K562 (cell line): ENCODE data around the gene MAN2A1. TPM values are rescaled to one million over a fixed set of nuclear protein-coding genes. Genes with fewer than 3 reads are reported as not detected.

Source experiments
- ATAC-seq: fragments of 200-7000 bp; cut with Tn5 transposase; 3 replicates; pipeline ENCODE4 v1.9.1; 2020; ENCODE audit warnings: moderate library complexity
- BruUV-seq: library from RNA; stranded (reverse); fragments of 400-500 nt; replicated peaks from 2 replicates; lab custom pipeline; 2021; lab: Mats Ljungman, UMichigan
- CTCF ChIA-PET: fragments of 300-600 bp; formaldehyde crosslinking; extraction: SDS; loops from one replicate; lab custom pipeline; 2021; ENCODE audit warnings: low intra/inter-chr PET ratio; lab: Yijun Ruan, JAX
- POLR2A ChIA-PET: fragments of 300-600, 350-650 bp; sonication (Branson Sonifier 250); formaldehyde crosslinking; extraction: SDS; loops from one replicate; lab custom pipeline; 2021; ENCODE audit warnings: antibody characterized with exemption, inconsistent platforms; lab: Yijun Ruan, JAX
- DNase-seq, 4 experiments: peaks; one replicate each; pipeline versions ENCODE4 v3.0.0 to v3.0.0-alpha.2; 2011 to 2018; ENCODE audit warnings: low spot score in 3 of 4, mixed read lengths in 3 of 4; ENCODE audit errors: extremely low read depth in 1 of 4
- FAIRE-seq: peaks from 2 replicates; lab custom pipeline; 2011; peaks lifted over from hg19 to GRCh38; lab: Jason Lieb, UNC
- H2AFZ ChIP-seq: 2 replicates; pipeline ENCODE4 v1.6.0; 2011; ENCODE audit warnings: low read depth, low read length, control low read depth, inconsistent platforms
- H3K27ac ChIP-seq: fragments of 200-600 bp; 3 replicates; pipeline ENCODE4 v1.8.0; 2011; ENCODE audit warnings: low read depth, mild to moderate bottlenecking, control low read depth, inconsistent platforms, low read length, moderate library complexity, mixed read lengths; ENCODE audit errors: extremely low read depth
- H3K27me3 ChIP-seq, 2 experiments: fragments of 300-600 bp in 1 of 2; 2 replicates in 1 of 2; 3 replicates in 1 of 2; pipeline versions ENCODE4 v1.6.0 to v1.8.0; 2011; ENCODE audit warnings: inconsistent platforms in 2 of 2, low read length in 2 of 2, mild to moderate bottlenecking in 1 of 2, mixed read lengths in 1 of 2, moderate library complexity in 1 of 2; ENCODE audit not compliant: control insufficient read depth in 2 of 2, insufficient read depth in 2 of 2
- H3K36me3 ChIP-seq: fragments of 300-600 bp; 3 replicates; pipeline ENCODE4 v1.8.0; 2011; ENCODE audit warnings: mild to moderate bottlenecking, low read length, inconsistent platforms; ENCODE audit not compliant: control insufficient read depth, insufficient read depth
- H3K4me1 ChIP-seq, 2 experiments: fragments of 200-600 bp in 1 of 2; replicated peaks in 1 of 2; 2 replicates in 1 of 2; 3 replicates in 1 of 2; pipeline versions ENCODE4 v1.5.1 to v1.8.0; 2011; ENCODE audit warnings: inconsistent platforms in 2 of 2, low read length in 2 of 2, mild to moderate bottlenecking in 1 of 2, mixed read lengths in 1 of 2, moderate library complexity in 1 of 2; ENCODE audit not compliant: control insufficient read depth in 2 of 2, insufficient read depth in 2 of 2
- H3K4me2 ChIP-seq: 2 replicates; pipeline ENCODE4 v1.6.1; 2011; ENCODE audit warnings: low read length, control low read depth, inconsistent platforms, mixed read lengths; ENCODE audit not compliant: insufficient read depth
- H3K4me3 ChIP-seq: fragments of 200-600 bp; sonication (generic), shearing (Covaris generic); 2 replicates; pipeline ENCODE4 v1.5.1; 2016; ENCODE audit warnings: control low read depth, inconsistent platforms
- H3K79me2 ChIP-seq: fragments of 200-600 bp; 3 replicates; pipeline ENCODE4 v1.8.0; 2011; ENCODE audit warnings: low read length, inconsistent platforms; ENCODE audit not compliant: control insufficient read depth, insufficient read depth
- H3K9ac ChIP-seq, 2 experiments: 2 replicates each; pipeline versions ENCODE4 v1.6.0 to v1.6.1; 2011; ENCODE audit warnings: low read depth in 2 of 2, low read length in 2 of 2, control low read depth in 1 of 2, inconsistent platforms in 1 of 2, mild to moderate bottlenecking in 1 of 2, mixed read lengths in 1 of 2; ENCODE audit not compliant: insufficient read depth in 1 of 2
- H3K9me1 ChIP-seq: one replicate; pipeline ENCODE4 v1.6.0; 2011; ENCODE audit warnings: inconsistent platforms, mild to moderate bottlenecking, low read length, moderate library complexity; ENCODE audit not compliant: control insufficient read depth, insufficient read depth
- H3K9me3 ChIP-seq: replicated peaks from 2 replicates; pipeline ENCODE4 v1.5.1; 2011; ENCODE audit warnings: low read depth, low read length, inconsistent platforms; ENCODE audit not compliant: control insufficient read depth, insufficient read depth
- H4K20me1 ChIP-seq: replicated peaks from 2 replicates; pipeline ENCODE4 v1.6.1; 2011; ENCODE audit warnings: low read length, inconsistent platforms, mixed read lengths; ENCODE audit not compliant: control insufficient read depth, insufficient read depth
- CHD4 ChIP-seq: fragments of 200-600 bp; sonication (generic); IDR thresholded peaks from 3 replicates; pipeline ENCODE4 v1.6.1; 2012; ENCODE audit warnings: low read depth, mild to moderate bottlenecking, mixed read lengths, low read length, inconsistent platforms; ENCODE audit not compliant: insufficient read depth, insufficient replicate concordance, poor library complexity, severe bottlenecking
- CREBBP ChIP-seq: IDR thresholded peaks from one replicate; pipeline ENCODE4 v1.6.1; 2012; ENCODE audit warnings: low read depth, mild to moderate bottlenecking, control low read depth, inconsistent platforms, low read length
- DPF2 ChIP-seq: fragments of 450-650 bp; IDR thresholded peaks from 2 replicates; pipeline ENCODE4 v1.6.1; 2016
- E2F5 ChIP-seq: sonication (generic); formaldehyde crosslinking; IDR thresholded peaks from 2 replicates; pipeline ENCODE4 v1.8.0; 2022; ENCODE audit warnings: mild to moderate bottlenecking, missing genetic modification reagents
- FUS ChIP-seq: fragments of 200-400 bp; formaldehyde crosslinking; optimal IDR thresholded peaks from 2 replicates; pipeline ENCODE3; 2017; ENCODE audit warnings: low read depth, low read length
- NFE2 ChIP-seq: IDR thresholded peaks from 2 replicates; pipeline ENCODE4 v1.6.1; 2014; ENCODE audit warnings: antibody characterized with exemption, low read depth
- NFRKB ChIP-seq: fragments of 450-650 bp; IDR thresholded peaks from 2 replicates; pipeline ENCODE4 v1.6.1; 2016; ENCODE audit warnings: low read depth
- SMARCC2 ChIP-seq: fragments of 450-650 bp; IDR thresholded peaks from 2 replicates; pipeline ENCODE4 v1.6.1; 2017; ENCODE audit warnings: antibody characterized with exemption, moderate library complexity, mild to moderate bottlenecking, low read depth
- YBX1 ChIP-seq: fragments of 450-650 bp; IDR thresholded peaks from 2 replicates; pipeline ENCODE4 v1.7.1; 2016; ENCODE audit warnings: mild to moderate bottlenecking
- ZFPM2 ChIP-seq: fragments of 250-450 bp; sonication (Bioruptor Pico); IDR thresholded peaks from 2 replicates; pipeline ENCODE4 v1.5.1; 2022; ENCODE audit warnings: mild to moderate bottlenecking
- WGBS: fragments of 100-300 bp; shearing (Covaris generic); methylation state at CpG from one replicate; pipeline ENCODE4 v1.1.6; 2016; ENCODE audit warnings: low coverage, mixed read lengths; ENCODE audit not compliant: insufficient coverage; ENCODE audit errors: missing lambda C conversion rate; 5-methylcytosine and 5-hydroxymethylcytosine counted together
- in situ Hi-C: fragments of 300-500 bp; cut with MboI; formaldehyde crosslinking; loops from 4 replicates; pipeline ENCODE4 v1.15.0; 2018; ENCODE audit warnings: inconsistent platforms, mixed read lengths
- intact Hi-C: fragments of 100-400 bp; cut with micrococcal nuclease; formaldehyde crosslinking; loops from 2 replicates; pipeline ENCODE4 v1.14.2; 2022
- polyA plus RNA-seq, 8 experiments: library from polyadenylated mRNA; depleted of rRNA in 4 of 8; stranded (reverse) in 5 of 8; unstranded in 3 of 8; fragments of >200 nt; fragmentation: Nextera tagmentation in 2 of 8; fragmentation: Illumina TruSeq in 1 of 8; extraction: Ambion mirVana in 2 of 8; extraction: Trizol in 1 of 8; gene quantifications; 2 replicates each; pipeline versions ENCODE4 v1.2.1 to v1.2.3, GENCODE V29; 2011 to 2014; ENCODE audit warnings: inconsistent platforms in 1 of 8, missing spikeins in 1 of 8
- total RNA-seq, 7 experiments: library from RNA; depleted of rRNA in 6 of 7; stranded (reverse); fragments of >200 nt in 6 of 7; fragmentation: Illumina TruSeq in 2 of 7; extraction: Trizol in 2 of 7; gene quantifications; 2 replicates each; pipeline versions ENCODE4 v1.2.1 to v1.2.3, GENCODE V29; 2011 to 2021; ENCODE audit warnings: low replicate concordance in 1 of 7

The MAN2A1 gene
- total and polyA plus RNA-seq, 9 of the 15 experiments (the other 6 are each of a cell fraction or from before 2014, with no cell fraction given): 5.2 to 32.0 (median 19.8) TPM

GRCh38 chr5:109868737-109869136 lies 179.0 kb downstream of the MAN2A1 start:
- WGBS: 59% methylated on average over 2 of the region's 2 CpGs
- ChIA-PET POLR2A (no interaction called here), CTCF (interaction anchor here (0.7 kb wide), 1 partner anchor 50 kb away, joined by 3 read pairs; no protein-coding TSS in a partner anchor)
- Histone ChIP-seq H3K27me3 (no peaks in the 10 kb centered on the region), H3K36me3 (peaks cover 33% of the 10 kb centered on the region), H3K79me2 (no peaks in the 10 kb centered on the region), H3K4me3 (no peak overlapping the region), H3K4me1 (no peaks in the 10 kb centered on the region; a peak in 2 of 5 replicates), H3K4me2 (no peak overlapping the region), H3K9me3 (no peaks in the 10 kb centered on the region), H3K9me1 (no peaks in the 10 kb centered on the region), H4K20me1 (no peaks in the 10 kb centered on the region), H2AFZ (no peak overlapping the region), H3K9ac (no peak overlapping the region), H3K27ac (no peak overlapping the region)
- DNase-seq (no peak), FAIRE-seq (no peak), ATAC-seq (no peak)
- in situ Hi-C loops: no loop called here
- BruUV-seq: no TSS peak
- no peak for TF ChIP-seq CREBBP
- TF ChIP-seq E2F5 (CRISPR knock-in tag): no peak
- no peak for TF ChIP-seq CHD4
- no peak for TF ChIP-seq SMARCC2
- TF ChIP-seq NFRKB: no peak
- no peak for TF ChIP-seq NFE2
- no peak for TF ChIP-seq DPF2
- no peak for TF ChIP-seq ZFPM2 (CRISPR knock-in tag)
- TF ChIP-seq FUS: no peak
- no peak for TF ChIP-seq YBX1
- intact Hi-C loops: no loop called here
